ENCODE measurements around the gene SCGB1A1. TPM values are rescaled to one million over a fixed set of nuclear protein-coding genes. Genes with fewer than 3 reads are reported as not detected.

The SCGB1A1 gene
- total RNA-seq, 4 donors from 2014 or later: 3.0 TPM; not detected in 3

DNA sequence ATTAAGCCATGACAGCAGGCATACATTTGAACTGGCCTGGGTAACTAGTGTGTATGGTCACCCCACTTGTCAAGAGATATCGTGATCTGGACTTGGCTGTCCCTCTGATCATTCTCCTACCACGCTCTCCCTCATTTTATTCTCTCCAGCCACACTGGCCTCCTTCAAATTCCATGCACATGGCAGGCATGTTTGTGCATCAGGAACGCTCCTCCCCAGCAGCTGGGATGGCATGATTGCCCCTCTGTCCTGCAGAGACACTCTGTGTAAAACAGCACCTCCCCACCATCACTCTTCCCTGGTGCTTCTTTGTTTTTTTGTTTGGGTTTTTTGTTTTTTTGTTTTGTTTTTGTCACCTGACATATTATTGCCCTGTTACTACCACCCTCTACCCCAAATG lies 31.5 kb upstream of the SCGB1A1 start:
- Histone ChIP-seq H3K4me3 (no peak overlapping the region), H3K9me3 (no peaks in the 10 kb centered on the region), H3K27me3 (no peaks in the 10 kb centered on the region), H3K4me1 (no peaks in the 10 kb centered on the region), H3K36me3 (no peaks in the 10 kb centered on the region), H3K27ac (replicated peaks in 1 of 4) (no peak overlapping the region)
- WGBS: 95% methylated on average over 3 of the region's 3 CpGs
- DNase-seq (ENCODE audit: extremely low spot score): no peak
- intact Hi-C loops (cut with DNase I): loop anchor here (10.0 kb wide), 1 partner anchor 477 kb away; no protein-coding TSS in a partner anchor
- TF ChIP-seq POLR2A (IDR thresholded peaks at IDR 0.05; ENCODE audit: low read depth) (no peak), POLR2AphosphoS5 (IDR thresholded peaks at IDR 0.05) (no peak), EP300 (IDR thresholded peaks at IDR 0.05) (no peak)
- TF ChIP-seq, protein P1, sequence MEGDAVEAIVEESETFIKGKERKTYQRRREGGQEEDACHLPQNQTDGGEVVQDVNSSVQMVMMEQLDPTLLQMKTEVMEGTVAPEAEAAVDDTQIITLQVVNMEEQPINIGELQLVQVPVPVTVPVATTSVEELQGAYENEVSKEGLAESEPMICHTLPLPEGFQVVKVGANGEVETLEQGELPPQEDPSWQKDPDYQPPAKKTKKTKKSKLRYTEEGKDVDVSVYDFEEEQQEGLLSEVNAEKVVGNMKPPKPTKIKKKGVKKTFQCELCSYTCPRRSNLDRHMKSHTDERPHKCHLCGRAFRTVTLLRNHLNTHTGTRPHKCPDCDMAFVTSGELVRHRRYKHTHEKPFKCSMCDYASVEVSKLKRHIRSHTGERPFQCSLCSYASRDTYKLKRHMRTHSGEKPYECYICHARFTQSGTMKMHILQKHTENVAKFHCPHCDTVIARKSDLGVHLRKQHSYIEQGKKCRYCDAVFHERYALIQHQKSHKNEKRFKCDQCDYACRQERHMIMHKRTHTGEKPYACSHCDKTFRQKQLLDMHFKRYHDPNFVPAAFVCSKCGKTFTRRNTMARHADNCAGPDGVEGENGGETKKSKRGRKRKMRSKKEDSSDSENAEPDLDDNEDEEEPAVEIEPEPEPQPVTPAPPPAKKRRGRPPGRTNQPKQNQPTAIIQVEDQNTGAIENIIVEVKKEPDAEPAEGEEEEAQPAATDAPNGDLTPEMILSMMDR (IDR thresholded peaks at IDR 0.05): no peak

DNA sequence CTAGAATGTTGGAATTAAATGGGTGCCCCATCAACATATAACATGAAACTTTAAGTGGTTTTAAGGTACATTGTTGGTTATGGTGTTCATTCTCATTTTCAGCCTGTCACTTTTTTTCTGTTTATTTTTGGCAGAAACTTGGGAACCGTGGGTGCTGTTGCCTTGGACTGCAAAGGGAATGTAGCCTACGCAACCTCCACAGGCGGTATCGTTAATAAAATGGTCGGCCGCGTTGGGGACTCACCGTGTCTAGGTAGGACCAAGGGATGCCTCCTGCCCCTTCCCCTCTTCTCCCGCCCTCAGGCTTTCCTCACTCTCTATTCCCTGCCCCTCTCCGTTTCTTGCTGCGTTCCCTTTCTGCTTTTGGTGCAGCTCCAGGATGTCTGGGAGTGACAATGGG lies 29.8 kb upstream of the SCGB1A1 start:
- no peak overlapping the region for H3K4me3 ChIP-seq
- H3K27ac ChIP-seq (replicated peaks in 1 of 4): no peak overlapping the region

DNA sequence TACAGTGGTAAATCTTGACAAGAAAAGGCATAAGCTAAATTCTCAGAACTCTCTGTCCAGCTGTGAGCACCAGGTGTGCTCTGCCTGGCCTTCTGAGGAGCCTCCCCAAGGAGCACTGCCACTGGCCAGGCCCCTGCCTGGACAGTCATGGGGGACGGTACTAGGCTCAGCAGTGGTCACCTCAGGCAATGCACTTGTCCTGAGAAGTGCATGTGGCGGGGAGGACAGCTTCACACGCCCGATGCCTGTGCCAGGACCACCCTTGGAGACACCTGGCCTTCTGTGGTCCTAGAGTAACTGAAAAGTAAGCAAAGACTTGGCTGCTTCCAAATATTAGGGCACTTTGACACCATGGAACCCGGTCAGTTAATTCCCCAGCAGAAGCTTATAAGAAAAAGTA lies 28.6 kb upstream of the SCGB1A1 start:
- 78% methylated on average over 5 of the region's 5 CpGs for WGBS
- TF ChIP-seq POLR2AphosphoS5 (IDR thresholded peaks at IDR 0.05): no peak
- TF ChIP-seq EP300 (IDR thresholded peaks at IDR 0.05): no peak
- TF ChIP-seq POLR2A (IDR thresholded peaks at IDR 0.05; ENCODE audit: low read depth): no peak
- TF ChIP-seq, protein P1 (IDR thresholded peaks at IDR 0.05): no peak

More for the DNA sequence above, 29.8 kb upstream of the SCGB1A1 start:
- no peaks in the 10 kb centered on the region for H3K4me1 ChIP-seq
- DNase-seq (ENCODE audit: extremely low spot score): no peak
- TF ChIP-seq POLR2AphosphoS5 (IDR thresholded peaks at IDR 0.05) (no peak), EP300 (IDR thresholded peaks at IDR 0.05) (no peak), POLR2A (IDR thresholded peaks at IDR 0.05; ENCODE audit: low read depth) (no peak)
- TF ChIP-seq, protein P1 (IDR thresholded peaks at IDR 0.05): no peak
- intact Hi-C loops (cut with DNase I): loop anchor here (10.0 kb wide), 1 partner anchor 476 kb away; no protein-coding TSS in a partner anchor
- 76% methylated on average over 11 of the region's 11 CpGs for WGBS
- no peaks in the 10 kb centered on the region for H3K27me3 ChIP-seq
- H3K36me3 ChIP-seq: no peaks in the 10 kb centered on the region
- no peaks in the 10 kb centered on the region for H3K9me3 ChIP-seq

DNA sequence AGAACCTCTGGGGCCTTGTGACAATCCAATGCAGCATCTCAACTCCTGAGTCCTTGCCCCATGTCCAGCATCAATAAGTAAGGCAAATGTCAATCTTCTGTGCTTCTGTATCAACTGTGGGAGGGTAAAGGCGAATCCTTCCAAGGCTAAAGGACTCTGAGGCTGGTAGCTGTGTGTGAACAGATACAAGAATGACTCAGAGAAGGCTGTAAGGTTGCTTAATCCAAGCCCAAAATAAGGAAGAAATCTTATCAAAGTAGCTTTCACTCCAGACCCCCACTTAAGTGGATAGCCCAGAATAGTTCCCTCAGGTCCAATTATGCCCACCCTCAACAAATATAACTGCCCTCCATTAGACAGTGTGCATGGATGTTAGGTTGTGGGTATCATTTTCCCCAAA lies 28.1 kb upstream of the SCGB1A1 start:
- DNase-seq (ENCODE audit: extremely low spot score): no peak
- no peak for TF ChIP-seq EP300 (IDR thresholded peaks at IDR 0.05)
- TF ChIP-seq POLR2A (IDR thresholded peaks at IDR 0.05; ENCODE audit: low read depth): no peak
- TF ChIP-seq, protein P1 (IDR thresholded peaks at IDR 0.05): no peak
- no peak for TF ChIP-seq POLR2AphosphoS5 (IDR thresholded peaks at IDR 0.05)

More for the DNA sequence above, 28.6 kb upstream of the SCGB1A1 start:
- no peaks in the 10 kb centered on the region for H3K36me3 ChIP-seq
- no peak for DNase-seq (ENCODE audit: extremely low spot score)
- intact Hi-C loops (cut with DNase I): no loop called here
- H3K4me1 ChIP-seq: peaks cover 4 to 9% (median 9%) of the 10 kb centered on the region in 4 donors
- no peaks in the 10 kb centered on the region for H3K27me3 ChIP-seq
- H3K9me3 ChIP-seq: no peaks in the 10 kb centered on the region
- no peak overlapping the region for H3K27ac ChIP-seq (replicated peaks in 1 of 4)
- H3K4me3 ChIP-seq: no peak overlapping the region

More for the DNA sequence above, 28.1 kb upstream of the SCGB1A1 start:
- Histone ChIP-seq H3K27me3 (no peaks in the 10 kb centered on the region), H3K9me3 (no peaks in the 10 kb centered on the region), H3K4me1 (peaks cover 7 to 14% (median 14%) of the 10 kb centered on the region in 4 donors), H3K27ac (replicated peaks in 1 of 4) (no peak overlapping the region), H3K36me3 (no peaks in the 10 kb centered on the region), H3K4me3 (no peak overlapping the region)
- 100% methylated on average over 1 of the region's 1 CpG for WGBS
- intact Hi-C loops (cut with DNase I): no loop called here

All from esophagus muscularis mucosa (tissue), 4 donors.